ENCODE measurements around the gene OR5L2. TPM values are rescaled to one million over a fixed set of nuclear protein-coding genes. Genes with fewer than 3 reads are reported as not detected.
"Not testable (repeated sequence)": the region's sequence is repeated elsewhere in the genome, so short reads cannot be mapped to it uniquely, and the experiment has no call there.

The OR5L2 gene
- polyA plus RNA-seq, 6 donors from 2014 or later: not detected

GRCh38 chr11:55873146-55873545, 46.1 kb downstream of the OR5L2 start:
- not testable (repeated sequence) for H3K4me1 Mint-ChIP-seq; H3K27me3 Mint-ChIP-seq; H3K36me3 Mint-ChIP-seq; ATAC-seq (ENCODE audit: low read depth in 2 of 2); H3K9me3 Mint-ChIP-seq; H3K27ac Mint-ChIP-seq; H3K4me3 Mint-ChIP-seq; DNase-seq

Other genes with a start within 250 kb of the OR5L2 start
- not detected for gene OR4C11, start 219.6 kb upstream of the OR5L2 start, polyA plus RNA-seq (ENCODE audit: low read depth in 6 of 6)
- not detected for gene OR4P4, start 192.1 kb upstream of the OR5L2 start, polyA plus RNA-seq (ENCODE audit: low read depth in 6 of 6)
- gene OR4S2, start 178.9 kb upstream of the OR5L2 start, polyA plus RNA-seq (ENCODE audit: low read depth in 6 of 6): not detected
- not detected for gene OR4C6, start 165.0 kb upstream of the OR5L2 start, polyA plus RNA-seq (ENCODE audit: low read depth in 6 of 6)
- gene OR5D13, start 53.8 kb upstream of the OR5L2 start, polyA plus RNA-seq (ENCODE audit: low read depth in 6 of 6): not detected
- not detected for gene OR5D14, start 31.7 kb upstream of the OR5L2 start, polyA plus RNA-seq (ENCODE audit: low read depth in 6 of 6)
- not detected for gene OR5L1, start 15.9 kb upstream of the OR5L2 start, polyA plus RNA-seq (ENCODE audit: low read depth in 6 of 6)
- gene OR5D18, start 7.6 kb upstream of the OR5L2 start, polyA plus RNA-seq (ENCODE audit: low read depth in 6 of 6): not detected
- not detected for gene OR5D16, start 11.5 kb downstream of the OR5L2 start, polyA plus RNA-seq (ENCODE audit: low read depth in 6 of 6)
- not detected for gene TRIM51, start 56.1 kb downstream of the OR5L2 start, polyA plus RNA-seq (ENCODE audit: low read depth in 6 of 6)
- not detected for gene OR5W2, start 87.4 kb downstream of the OR5L2 start, polyA plus RNA-seq (ENCODE audit: low read depth in 6 of 6)
- not detected for gene OR5I1, start 109.2 kb downstream of the OR5L2 start, polyA plus RNA-seq (ENCODE audit: low read depth in 6 of 6)
- gene OR10AG1, start 142.7 kb downstream of the OR5L2 start, polyA plus RNA-seq (ENCODE audit: low read depth in 6 of 6): not detected
- gene OR5F1, start 167.4 kb downstream of the OR5L2 start, polyA plus RNA-seq (ENCODE audit: low read depth in 6 of 6): not detected
- not detected for gene OR5AS1, start 200.4 kb downstream of the OR5L2 start, polyA plus RNA-seq (ENCODE audit: low read depth in 6 of 6)